NCI-H146 treated with DMSO at 0.1 percent for 48 hours (cell line): ENCODE data around the gene SIRPA.

ENCODE experiments used
- DNase-seq: peaks from one replicate; lab custom pipeline; 2025; ENCODE audit not compliant: unreplicated experiment; lab: John Stamatoyannopoulos, UW

The SIRPA gene

DNA sequence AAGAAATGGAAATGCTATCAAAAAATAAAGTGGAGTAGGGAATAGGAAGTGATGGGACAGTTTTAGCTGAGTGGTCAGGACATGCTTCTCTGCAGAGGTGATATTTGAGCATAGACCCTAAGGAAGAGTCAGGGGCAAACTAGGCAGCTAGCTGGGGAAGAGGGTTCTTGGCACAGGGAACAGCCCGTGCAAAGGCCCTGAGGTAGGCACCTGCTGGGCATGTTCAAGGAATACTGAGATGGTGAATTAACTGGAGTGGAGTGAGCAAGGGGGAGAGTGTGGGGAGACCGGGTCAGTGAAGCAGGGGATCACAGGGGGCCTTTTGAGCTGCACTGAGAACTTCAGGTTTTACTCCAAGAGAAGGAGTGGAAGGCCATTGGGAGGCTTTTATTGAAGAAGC is 7.5 kb upstream of the SIRPA start:
- no peak for DNase-seq

DNA sequence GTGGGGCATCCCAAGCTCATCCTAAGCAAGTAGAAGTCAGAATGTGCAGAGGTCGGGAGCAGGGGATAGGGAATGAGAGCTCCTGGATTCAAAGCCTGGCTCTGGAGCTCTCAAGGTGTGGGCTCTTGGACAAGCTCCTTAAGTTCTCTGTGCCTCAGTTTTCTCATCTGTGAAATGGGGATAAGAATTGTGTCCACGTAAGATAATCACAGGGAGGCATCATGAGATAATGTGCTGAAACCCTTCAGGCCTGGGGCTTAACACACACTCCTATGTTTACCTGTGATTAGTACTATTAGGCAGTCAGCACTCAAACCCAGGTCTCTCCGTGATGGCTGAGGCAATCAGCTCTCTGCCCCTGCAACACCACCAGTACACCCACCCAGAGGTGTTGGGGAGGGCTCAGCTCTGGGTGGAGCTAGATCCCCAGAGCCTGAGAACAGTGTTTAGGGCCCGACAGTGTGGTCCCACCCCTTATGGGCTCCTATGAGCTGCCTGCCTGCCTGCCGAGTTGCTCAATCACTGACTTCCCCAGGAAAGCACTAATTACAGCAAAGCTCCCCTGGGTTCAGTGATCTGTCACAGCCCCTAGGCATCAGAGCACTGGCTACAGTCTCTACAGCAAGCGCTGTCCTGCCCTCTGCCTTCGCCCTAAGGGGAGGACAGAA is 6.3 kb upstream of the SIRPA start:
- DNase-seq, result no peak

DNA sequence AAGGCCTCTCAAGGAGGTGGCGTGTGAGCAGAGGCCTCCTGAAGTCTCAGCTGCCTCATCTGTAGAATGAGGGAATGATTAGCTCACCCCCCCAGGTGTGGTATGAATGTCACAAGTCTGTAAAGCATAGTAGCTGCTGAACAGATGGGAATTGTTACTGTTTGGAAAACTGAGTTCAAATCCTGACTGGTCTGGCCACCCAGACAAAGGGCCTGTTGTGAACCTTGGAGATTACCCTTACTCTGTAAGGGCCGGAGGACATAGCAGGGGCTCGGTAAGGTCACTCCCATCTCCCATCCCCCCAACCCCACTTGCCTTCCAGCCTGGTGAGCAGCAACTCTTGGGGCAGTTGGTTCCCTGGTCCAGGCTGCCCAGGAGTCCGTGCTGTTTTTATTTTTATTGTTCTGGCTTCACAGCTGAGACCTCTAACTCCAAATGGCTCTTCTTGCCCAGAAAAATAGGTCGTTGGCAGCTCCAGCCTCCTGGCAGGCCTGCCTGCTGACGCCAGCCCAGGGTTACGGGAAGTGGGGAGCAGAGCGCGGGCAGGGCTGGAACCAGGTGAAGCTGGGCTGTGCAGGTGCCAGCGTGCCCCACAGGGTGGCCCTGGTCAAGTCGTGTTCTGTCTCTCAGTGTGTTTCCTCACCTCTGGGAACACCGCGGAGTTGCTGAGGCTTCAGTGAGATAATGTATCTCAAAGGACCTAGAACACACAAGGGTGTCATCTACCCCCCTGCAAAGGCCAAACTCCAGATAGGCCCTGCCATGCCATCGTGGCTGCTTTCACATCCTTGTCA is 4.5 kb upstream of the SIRPA start:
- no peak for DNase-seq

DNA sequence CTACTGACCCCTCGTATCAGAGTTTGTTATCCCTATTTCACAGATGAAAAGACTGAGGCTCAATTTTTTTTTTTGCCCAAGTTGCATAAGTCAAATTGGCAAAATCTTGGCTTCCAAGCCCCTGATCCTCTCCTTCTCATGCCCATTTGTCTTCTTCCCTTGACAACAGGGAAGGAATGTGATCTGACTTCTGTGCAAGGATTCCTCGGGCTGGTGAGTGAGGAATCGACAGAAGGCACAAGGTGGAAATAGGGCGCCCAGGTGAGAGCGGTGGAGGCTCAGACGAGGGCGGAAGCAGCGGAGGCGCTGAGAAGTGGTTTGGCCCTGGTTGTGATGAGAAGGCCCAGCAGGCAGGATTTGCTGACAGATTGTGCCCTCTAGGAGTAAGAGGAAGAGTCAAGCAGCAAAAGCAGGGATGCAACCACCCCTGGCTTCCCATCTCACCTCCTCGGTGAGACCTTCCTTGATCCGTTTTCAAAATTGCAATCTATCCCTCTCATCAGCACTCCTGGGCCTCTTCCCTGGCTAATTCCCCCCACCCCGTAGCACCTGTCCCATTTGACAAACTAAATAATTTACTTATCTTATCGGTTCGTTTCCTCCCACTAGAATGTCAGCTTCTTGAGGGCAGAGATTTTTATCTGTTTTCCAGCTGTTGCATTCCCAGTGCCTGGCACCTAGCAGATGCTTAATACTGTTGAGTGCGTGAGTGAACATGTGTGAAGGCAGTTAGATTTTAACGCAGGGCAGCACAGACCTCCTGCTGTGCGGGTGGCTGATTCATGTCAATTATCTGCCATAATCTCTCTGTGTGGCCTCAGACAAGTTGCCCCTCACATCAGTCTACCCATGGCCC is 3.7 kb upstream of the SIRPA start:
- no peak for DNase-seq

DNA sequence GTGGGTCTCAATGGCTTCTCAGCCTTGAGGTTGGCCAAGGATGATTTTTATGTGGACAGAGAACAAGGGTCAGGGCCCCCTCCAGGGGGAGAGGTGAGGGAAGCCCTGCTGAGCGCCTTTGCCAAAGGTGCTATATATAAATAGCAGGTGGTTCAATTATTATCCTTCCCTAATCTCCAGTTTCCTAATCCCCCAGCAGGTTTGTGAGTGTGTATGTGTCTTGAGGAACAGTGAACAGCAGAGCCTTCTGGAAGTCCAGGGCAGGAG is 3.2 kb upstream of the SIRPA start:
- no peak for DNase-seq

DNA sequence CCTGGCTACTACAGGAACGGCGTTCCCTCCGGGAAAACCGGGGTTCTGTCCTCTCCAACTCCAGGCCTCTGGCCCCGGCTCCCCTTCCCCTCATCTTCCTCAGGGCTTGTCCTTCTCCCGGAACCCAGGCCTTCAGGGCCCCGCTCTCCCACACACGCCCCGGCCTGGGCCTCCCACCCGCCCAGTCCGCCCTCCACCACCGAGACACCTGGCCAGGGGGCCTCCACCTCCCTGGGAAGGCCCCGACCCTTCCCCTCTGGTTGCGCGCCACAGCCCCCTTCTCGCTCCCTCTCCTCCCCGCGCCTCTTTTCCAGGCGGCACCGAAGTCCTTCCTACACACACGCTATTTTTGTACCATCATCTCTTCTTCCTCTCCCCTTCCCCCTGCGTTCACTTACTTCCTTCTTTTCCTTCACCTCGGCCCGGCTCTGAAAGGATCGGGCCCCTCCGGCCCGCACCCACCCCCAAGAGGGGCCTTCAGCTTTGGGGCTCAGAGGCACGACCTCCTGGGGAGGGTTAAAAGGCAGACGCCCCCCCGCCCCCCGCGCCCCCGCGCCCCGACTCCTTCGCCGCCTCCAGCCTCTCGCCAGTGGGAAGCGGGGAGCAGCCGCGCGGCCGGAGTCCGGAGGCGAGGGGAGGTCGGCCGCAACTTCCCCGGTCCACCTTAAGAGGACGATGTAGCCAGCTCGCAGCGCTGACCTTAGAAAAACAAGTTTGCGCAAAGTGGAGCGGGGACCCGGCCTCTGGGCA is 1.3 kb upstream of the SIRPA start:
- DNase-seq, result no peak

DNA sequence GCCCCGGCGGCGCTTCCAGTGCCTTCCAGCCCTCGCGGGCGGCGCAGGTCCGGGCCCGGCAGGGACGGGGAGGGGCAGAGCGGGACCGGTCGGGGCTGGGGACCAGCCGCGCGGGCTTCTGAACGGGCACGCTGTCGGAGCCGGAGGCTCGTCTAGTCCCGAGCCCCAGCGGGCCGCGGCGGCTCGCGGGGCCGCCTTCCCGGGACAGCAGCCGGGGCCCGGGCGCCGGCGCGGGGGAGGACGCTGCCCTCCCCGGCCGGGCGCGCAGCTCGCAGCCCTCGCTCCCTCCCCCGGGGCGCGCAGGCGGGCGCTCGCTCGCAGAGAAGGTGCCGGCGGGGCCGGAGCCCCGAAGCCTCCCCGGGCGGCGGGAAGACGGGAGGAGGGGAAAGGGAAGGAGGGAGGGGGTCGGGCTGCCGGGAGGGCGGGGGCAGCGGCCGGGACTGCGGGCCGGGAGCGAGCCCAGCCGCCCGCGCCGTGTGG is 696 bp upstream of the SIRPA start:
- no peak for DNase-seq

DNA sequence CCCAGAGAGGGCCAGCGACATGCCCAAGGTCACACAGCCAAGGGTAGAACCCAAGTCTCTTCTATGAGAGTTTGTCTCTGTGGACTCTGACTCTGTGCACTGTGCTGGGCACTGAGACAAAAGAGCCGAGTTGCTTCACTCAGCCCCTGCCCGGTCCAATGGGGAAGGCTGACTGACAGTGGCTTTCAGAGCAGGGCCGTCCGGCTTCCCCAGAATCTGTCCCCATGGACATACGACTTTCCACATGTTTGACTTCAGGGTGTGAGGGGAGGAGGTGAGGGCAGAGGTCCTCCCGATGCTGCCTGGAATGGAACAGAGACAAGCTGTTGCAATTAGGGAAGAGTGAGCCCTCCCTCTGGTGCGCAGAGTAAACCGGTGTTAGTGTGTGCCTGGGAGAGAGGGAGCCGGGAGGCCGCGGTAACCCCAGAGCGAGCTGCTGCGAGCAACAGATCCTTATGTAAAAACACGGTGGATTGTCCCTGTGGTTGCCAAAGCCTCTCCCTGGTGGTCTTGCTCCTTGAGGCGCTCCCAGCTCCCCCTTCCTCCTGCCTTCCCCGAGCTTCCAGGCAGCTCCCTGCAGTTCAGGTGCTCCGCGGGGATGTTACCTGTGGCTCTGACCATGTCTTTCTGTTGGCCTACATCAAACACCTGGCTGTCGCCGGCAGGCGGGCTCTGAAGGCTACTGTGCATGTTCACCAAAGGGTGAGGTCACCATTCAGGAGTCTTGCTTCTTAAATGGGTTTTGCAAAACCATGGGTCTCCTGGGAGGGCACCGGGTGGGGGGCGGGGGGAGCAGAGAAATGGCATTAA is 672 bp downstream of the SIRPA start:
- DNase-seq, result no peak

DNA sequence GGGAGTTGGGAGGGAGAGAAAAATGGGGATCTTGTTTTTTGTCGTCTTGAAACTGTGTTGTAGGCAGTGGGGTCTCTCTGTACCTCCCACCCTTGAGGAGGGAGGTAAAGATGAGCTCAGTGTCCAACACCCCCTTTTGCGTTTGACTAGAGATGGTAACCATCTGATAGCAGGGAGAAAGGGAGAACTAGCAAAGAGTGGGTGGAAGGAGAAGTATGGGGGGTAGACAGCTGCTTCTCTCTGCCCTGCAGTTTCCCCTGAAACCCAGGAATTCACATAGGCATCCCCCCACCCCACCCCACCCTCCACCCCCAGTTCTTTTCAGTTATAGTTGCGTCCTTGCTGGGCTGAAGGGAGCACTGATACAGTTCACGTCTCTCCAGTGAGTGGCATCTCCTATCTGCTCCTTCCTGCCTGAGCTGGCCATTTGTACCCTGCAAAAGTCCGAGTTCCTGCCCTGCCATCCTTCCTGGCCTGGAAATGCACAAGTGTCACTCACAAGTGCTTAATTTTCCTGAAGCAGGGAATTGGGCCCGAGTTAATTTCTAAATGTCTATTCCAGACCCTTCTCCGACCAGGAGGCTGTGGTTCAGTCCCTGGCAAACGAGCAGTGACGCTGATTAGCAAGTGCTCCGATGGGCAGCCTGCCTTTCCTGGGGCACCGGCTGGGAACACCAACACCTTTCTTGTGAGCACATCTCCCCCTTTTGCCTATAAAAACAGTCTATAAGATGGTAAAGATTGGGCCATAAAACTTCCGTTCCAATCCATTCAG is 1.5 kb downstream of the SIRPA start:
- no peak for DNase-seq

DNA sequence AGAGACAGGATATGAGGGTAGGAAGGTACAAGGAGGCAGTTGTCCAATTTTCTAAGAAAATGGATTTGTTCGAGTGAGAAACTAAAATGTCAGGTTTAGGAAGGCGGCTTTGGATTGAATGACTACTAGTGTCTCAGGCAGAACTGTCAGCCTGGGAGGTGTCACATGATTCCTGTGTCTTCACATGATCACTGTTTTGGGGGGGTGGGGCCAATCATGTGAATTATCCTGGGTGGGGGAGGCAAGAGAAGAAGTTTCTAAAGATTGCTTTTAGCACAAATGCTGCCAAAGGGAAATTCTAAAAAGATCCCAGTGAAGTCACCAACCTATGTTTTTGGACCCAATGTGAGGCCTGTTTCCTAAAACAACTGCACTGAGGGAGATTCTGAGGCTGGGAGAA is 2.3 kb downstream of the SIRPA start:
- no peak for DNase-seq

DNA sequence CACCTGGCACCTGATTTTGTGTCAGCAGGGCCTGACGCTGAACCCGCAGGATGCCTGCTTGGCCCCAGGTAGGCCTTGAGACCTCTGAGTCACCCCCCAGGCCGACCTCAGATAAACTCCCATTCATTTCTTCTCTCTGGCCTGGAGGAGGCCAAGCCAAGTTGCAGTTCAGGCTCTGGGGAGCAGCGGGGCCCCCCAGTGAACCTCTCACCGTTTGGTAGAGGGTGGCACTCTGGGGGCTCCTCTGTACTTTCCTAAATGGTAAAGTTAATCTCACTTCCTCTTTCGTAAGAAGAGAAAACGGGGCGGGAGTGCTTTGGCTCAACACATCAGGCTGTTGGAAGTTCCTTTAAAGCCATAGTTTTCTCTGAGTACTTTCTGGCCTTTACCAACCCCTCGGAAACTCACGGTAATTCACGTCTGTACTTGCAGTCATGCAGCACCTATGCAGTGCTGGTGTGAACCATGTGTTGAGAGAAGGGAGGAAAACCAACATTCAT is 2.8 kb downstream of the SIRPA start:
- DNase-seq, result no peak

DNA sequence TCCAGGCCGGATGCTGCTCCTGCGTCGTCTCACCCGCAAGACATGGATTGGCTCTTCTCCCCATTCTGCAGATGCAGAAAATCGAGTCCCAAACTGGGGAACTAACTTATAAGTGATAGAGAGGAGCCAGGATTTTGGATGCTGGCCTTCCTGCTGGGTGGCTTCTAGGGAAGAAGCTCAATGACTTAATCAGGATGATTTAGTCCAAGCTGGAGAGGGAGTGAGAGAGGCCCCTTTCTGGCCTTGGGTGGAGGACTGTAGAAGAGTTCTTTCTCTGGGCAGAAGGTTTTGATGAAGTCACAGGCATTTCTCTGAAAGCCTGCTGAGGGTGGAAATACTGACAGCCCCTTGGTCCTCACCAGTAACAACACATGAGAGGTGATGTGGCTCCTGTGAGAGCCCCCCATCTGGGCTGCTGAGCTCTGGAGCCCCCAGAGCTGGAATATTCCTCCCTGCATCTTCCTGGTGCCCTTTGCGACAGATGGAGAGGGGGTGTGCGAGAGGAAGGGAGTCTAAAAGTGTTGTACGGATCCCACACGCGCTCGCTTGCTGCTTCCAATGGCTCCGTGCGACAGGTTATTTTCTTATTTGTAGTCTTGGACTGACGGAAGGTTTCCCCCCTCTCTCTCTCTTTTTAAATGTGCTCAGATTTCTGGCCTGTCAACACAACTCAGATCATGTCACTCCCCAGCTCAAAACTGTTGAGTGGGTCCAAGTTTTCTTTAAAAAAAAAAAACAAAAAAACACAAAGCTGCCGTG is 3.5 kb downstream of the SIRPA start:
- DNase-seq, result no peak

DNA sequence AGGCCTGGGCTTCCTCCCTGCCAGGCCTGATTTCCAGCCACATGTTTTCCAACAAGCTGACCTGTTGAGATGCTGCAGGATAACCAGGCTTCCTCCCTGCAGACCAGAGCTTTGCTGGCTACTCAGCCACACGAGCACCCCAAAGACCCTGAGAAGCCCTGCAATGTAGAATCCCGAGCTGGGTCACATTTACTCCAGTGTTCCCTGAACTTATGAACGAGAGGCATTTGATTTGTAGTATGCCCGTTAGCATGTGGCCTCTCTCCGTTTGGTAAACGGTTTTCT is 4.0 kb downstream of the SIRPA start:
- DNase-seq, result no peak

DNA sequence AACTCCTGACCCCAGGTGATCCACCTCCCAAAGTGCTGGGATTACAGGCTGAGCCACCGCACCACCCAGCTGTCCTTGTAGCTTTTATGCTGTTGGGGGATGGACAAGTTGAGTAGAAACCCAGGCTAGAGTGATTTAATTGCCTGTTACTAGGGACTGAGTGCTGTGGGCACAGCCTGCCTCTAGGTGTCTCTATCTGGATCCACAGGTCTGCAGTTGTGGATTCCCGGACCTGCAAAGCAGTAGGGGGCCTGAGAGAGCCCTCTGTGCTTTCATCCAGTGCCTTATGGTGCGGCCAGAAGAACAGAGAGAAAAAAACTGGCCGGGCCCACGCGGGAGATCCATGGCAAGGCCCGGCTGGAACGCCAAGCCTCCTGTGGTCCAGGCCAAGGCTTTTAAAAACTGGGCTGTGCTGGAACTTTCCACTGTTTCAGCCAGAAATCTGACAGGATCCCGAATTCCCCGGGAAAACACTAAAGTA is 5.2 kb downstream of the SIRPA start:
- no peak for DNase-seq

DNA sequence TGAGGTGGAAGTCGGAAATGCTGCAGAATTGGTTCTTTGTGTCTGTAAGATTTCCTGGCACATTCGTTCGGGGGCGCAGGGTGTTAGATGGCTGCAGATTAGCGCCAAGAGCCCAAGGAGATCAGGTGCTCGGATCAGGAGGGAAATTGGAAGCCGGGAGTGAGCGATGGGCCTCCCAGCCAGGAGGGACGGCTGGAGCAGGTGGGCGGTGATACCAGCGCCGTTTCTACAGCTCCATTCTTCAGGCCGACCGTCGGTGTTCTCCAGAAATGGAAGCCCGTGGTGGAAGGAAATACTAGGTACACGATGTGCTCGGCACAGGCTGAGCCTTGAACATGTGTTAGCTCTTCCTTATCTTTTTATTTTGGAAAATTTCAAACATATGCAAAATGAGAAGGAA is 6.5 kb downstream of the SIRPA start:
- no peak for DNase-seq

DNA sequence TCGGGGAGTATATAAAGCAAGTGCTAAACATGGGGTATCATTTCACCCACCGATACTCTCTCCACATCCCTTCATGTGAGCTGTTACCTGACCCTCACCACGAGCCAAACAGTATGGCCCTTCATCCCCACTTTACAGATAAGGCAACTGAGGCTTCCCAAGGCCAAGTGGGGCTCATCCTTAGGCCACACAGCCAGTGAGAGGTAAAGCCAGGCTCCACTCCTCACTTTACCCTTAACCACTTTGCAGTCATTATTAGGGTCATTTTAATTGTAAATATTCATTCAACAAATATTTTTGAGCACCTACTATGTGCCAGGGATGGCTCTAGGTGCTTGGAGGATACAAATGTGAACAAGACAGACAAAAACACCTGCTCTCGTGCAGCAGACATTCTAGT is 7.0 kb downstream of the SIRPA start:
- no peak for DNase-seq

DNA sequence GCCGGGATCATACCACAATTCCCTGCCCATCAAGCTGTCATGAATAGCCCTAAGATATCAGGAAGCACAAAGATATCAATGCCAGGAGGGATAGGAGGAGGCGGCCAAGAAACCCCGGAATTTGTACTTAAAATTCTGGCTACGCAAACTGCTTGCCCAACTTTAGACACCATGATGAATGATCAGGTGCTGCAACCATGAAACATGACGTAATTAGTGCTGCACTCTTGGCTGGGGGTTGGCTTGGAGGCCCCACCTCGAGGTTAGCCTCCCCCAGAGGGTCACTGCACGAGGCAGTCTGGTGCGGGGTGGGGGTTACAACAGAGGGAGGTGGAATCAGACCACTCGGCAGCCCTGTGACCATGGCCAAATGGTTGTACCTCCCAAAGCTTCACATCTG is 8.9 kb downstream of the SIRPA start:
- DNase-seq, result no peak

DNA sequence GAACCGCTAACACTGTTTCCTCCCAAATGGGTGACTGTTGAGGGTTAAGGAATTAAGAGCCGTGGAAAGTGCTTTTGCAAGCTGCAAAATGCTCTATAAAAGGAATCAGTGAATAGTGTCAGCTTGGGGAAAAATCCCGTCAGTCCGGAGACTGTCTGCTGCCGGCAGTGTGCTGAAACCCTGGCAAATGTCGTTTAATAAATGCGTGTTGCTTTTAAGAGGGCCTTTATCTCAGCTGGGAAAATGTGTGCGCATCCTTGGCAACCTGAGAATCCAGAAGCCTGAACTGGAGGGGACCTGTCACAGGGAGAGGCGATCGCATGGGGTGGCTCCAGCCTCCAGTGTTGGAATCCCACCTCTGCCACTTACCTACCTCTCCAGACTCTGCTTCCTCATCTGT is 9.8 kb downstream of the SIRPA start:
- DNase-seq, result no peak

DNA sequence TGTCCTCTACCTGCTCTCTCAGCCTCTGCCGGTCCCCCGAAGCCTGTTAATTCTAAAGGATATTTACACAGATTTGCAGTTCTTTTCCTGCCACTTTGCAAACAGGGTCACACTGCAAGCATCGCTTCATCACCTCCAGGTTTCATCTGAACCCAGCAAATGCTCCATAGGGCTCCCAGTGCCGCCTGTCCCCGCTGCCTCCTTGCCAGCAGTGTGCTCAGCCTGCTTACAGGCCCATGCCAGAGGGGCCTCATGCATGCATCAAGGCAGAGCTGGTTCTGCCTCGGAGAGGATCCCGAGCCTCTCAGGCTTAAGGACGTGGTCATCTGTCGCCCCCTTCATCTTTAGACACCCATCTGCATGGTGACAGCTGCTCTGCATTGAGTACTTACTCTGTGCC is 10.5 kb downstream of the SIRPA start:
- DNase-seq, result no peak
